Fibroblast of lung (primary cell): Measurements from ENCODE around the gene NCKAP5. TPM values are rescaled to one million over a fixed set of nuclear protein-coding genes. Genes with fewer than 3 reads are reported as not detected.

ENCODE experiments used
- DNase-seq, 2 donors: peaks; one replicate each; pipeline versions ENCODE4 v3.0.0 to v3.0.0-alpha.2; 2010; ENCODE audit warnings: low read depth in 2 of 2
- H2AFZ ChIP-seq: 2 replicates; pipeline ENCODE4 v1.5.1; 2012; ENCODE audit warnings: low read length, control low read depth, inconsistent platforms
- H3K27ac ChIP-seq: 2 replicates; pipeline ENCODE4 v1.5.1; 2011; ENCODE audit warnings: low read length, control low read depth; ENCODE audit not compliant: insufficient read depth
- H3K27me3 ChIP-seq: 2 replicates; pipeline ENCODE4 v1.5.1; 2011; ENCODE audit warnings: mild to moderate bottlenecking, low read length; ENCODE audit not compliant: control insufficient read depth, insufficient read depth
- H3K36me3 ChIP-seq: 2 replicates; pipeline ENCODE4 v1.5.1; 2011; ENCODE audit warnings: low read length; ENCODE audit not compliant: control insufficient read depth, insufficient read depth
- H3K4me1 ChIP-seq: 2 replicates; pipeline ENCODE4 v1.5.1; 2011; ENCODE audit warnings: low read length; ENCODE audit not compliant: control insufficient read depth, insufficient read depth; ENCODE audit errors: extremely low read depth
- H3K4me2 ChIP-seq: 2 replicates; pipeline ENCODE4 v1.5.1; 2011; ENCODE audit warnings: low read length, control low read depth; ENCODE audit not compliant: insufficient read depth; ENCODE audit errors: extremely low read depth
- H3K4me3 ChIP-seq, 4 experiments: fragments of 200-600 bp in 1 of 4; sonication (generic) in 1 of 4; replicated peaks in 1 of 4; 2 replicates each; pipeline ENCODE4 v1.5.1; 2011 to 2016; ENCODE audit warnings: low read length in 4 of 4, low read depth in 3 of 4, mild to moderate bottlenecking in 3 of 4, control low read depth in 2 of 4, inconsistent platforms in 1 of 4, mixed read lengths in 1 of 4; ENCODE audit not compliant: insufficient read depth in 1 of 4; ENCODE audit errors: control extremely low read depth in 1 of 4
- H3K79me2 ChIP-seq: 2 replicates; pipeline ENCODE4 v1.5.1; 2012; ENCODE audit warnings: mild to moderate bottlenecking, low read length, inconsistent platforms; ENCODE audit not compliant: control insufficient read depth, insufficient read depth
- H3K9ac ChIP-seq: 2 replicates; pipeline ENCODE4 v1.5.1; 2011; ENCODE audit warnings: mild to moderate bottlenecking, low read length, control low read depth; ENCODE audit not compliant: insufficient read depth
- H3K9me3 ChIP-seq: 2 replicates; pipeline ENCODE4 v1.5.1; 2012; ENCODE audit warnings: low read depth, low read length; ENCODE audit not compliant: control insufficient read depth, insufficient read depth
- H4K20me1 ChIP-seq: 2 replicates; pipeline ENCODE4 v1.5.1; 2011; ENCODE audit warnings: low read length; ENCODE audit not compliant: control insufficient read depth, insufficient read depth; ENCODE audit errors: extremely low read depth
- CTCF ChIP-seq, 2 donors: IDR thresholded peaks in 1 of 2; conservative IDR thresholded peaks in 1 of 2; 1 replicate in 1 of 2; 2 replicates in 1 of 2; pipeline ENCODE4 v1.5.1; 2011 to 2012; ENCODE audit warnings: low read length in 2 of 2, control low read depth in 1 of 2, inconsistent platforms in 1 of 2, low read depth in 1 of 2, mild to moderate bottlenecking in 1 of 2
- EZH2 ChIP-seq: IDR thresholded peaks from 2 replicates; pipeline ENCODE4 v1.5.1; 2012; ENCODE audit warnings: low read length, control low read depth, mild to moderate bottlenecking; ENCODE audit errors: missing control alignments
- polyA plus RNA-seq, 2 donors: library from polyadenylated mRNA; depleted of rRNA in 1 of 2; stranded (reverse) in 1 of 2; unstranded in 1 of 2; fragments of >200 nt; gene quantifications; 2 replicates each; pipeline ENCODE4 v1.2.1, GENCODE V29; 2011 to 2012; ENCODE audit warnings: missing spikeins in 1 of 2
- total RNA-seq: library from RNA; depleted of rRNA; stranded (reverse); fragments of >200 nt; gene quantifications from 2 replicates; pipeline ENCODE4 v1.2.1, GENCODE V29; 2014

Gene NCKAP5
- total and polyA plus RNA-seq, 2 donors (not counting 1 experiment from before 2014, with no cell fraction given): 2.6 to 6.2 TPM

- H3K4me2 ChIP-seq: no peak overlapping the region
- no peak overlapping the region for H3K9ac ChIP-seq
- no peak overlapping the region for H3K4me3 ChIP-seq
- no peak overlapping the region for H3K27ac ChIP-seq
- no peaks in the 10 kb centered on the region for H3K36me3 ChIP-seq
- no peaks in the 10 kb centered on the region for H3K27me3 ChIP-seq
- no peak overlapping the region for H2AFZ ChIP-seq
- no peaks in the 10 kb centered on the region for H3K4me1 ChIP-seq
- H3K79me2 ChIP-seq: no peaks in the 10 kb centered on the region
- H4K20me1 ChIP-seq: no peaks in the 10 kb centered on the region
- TF ChIP-seq EZH2 (no peak), CTCF (conservative IDR thresholded peaks at IDR 0.05 in 1 of 2, IDR thresholded peaks at IDR 0.05 in 1 of 2; ENCODE audit: low read depth in 1 of 2, low read length in 2 of 2) (no peak)
- no peak for DNase-seq
- no peaks in the 10 kb centered on the region for H3K9me3 ChIP-seq
Observed at GRCh38 chr2:133457861-133458260, 110.4 kb downstream of the NCKAP5 start.

- Histone ChIP-seq H3K27ac (no peak overlapping the region), H3K9me3 (no peaks in the 10 kb centered on the region), H3K36me3 (no peaks in the 10 kb centered on the region), H3K4me2 (no peak overlapping the region), H3K4me1 (no peaks in the 10 kb centered on the region), H3K27me3 (no peaks in the 10 kb centered on the region), H3K79me2 (no peaks in the 10 kb centered on the region), H4K20me1 (no peaks in the 10 kb centered on the region), H3K4me3 (no peak overlapping the region), H3K9ac (no peak overlapping the region), H2AFZ (no peak overlapping the region)
- DNase-seq: no peak
- TF ChIP-seq EZH2 (no peak), CTCF (conservative IDR thresholded peaks at IDR 0.05 in 1 of 2, IDR thresholded peaks at IDR 0.05 in 1 of 2; ENCODE audit: low read depth in 1 of 2, low read length in 2 of 2) (no peak)
Observed at GRCh38 chr2:133456971-133457370, 111.3 kb downstream of the NCKAP5 start.

GRCh38 chr2:133456156-133456555 lies 112.1 kb downstream of the NCKAP5 start:
- H3K4me2 ChIP-seq: no peak overlapping the region

More at GRCh38 chr2:133456156-133456555, 112.1 kb downstream of the NCKAP5 start:
- H3K9me3 ChIP-seq: no peaks in the 10 kb centered on the region
- H3K4me1 ChIP-seq: no peaks in the 10 kb centered on the region
- no peaks in the 10 kb centered on the region for H4K20me1 ChIP-seq
- H3K79me2 ChIP-seq: no peaks in the 10 kb centered on the region
- no peak for DNase-seq
- no peak overlapping the region for H2AFZ ChIP-seq
- H3K27ac ChIP-seq: no peak overlapping the region
- H3K4me3 ChIP-seq: no peak overlapping the region
- H3K36me3 ChIP-seq: no peaks in the 10 kb centered on the region
- H3K27me3 ChIP-seq: no peaks in the 10 kb centered on the region
- TF ChIP-seq EZH2 (no peak), CTCF (conservative IDR thresholded peaks at IDR 0.05 in 1 of 2, IDR thresholded peaks at IDR 0.05 in 1 of 2; ENCODE audit: low read depth in 1 of 2, low read length in 2 of 2) (no peak)
- H3K9ac ChIP-seq: no peak overlapping the region
